Ishikawa (cell line): ENCODE data around the gene PPFIBP2.

Source experiments
- CEBPB ChIP-seq: IDR thresholded peaks from 2 replicates; pipeline ENCODE4 v1.6.1; 2012
- CREB1 ChIP-seq: IDR thresholded peaks from 2 replicates; pipeline ENCODE4 v1.6.1; 2012; ENCODE audit warnings: low read depth
- EP300 ChIP-seq: IDR thresholded peaks from 2 replicates; pipeline ENCODE4 v1.6.1; 2012; ENCODE audit warnings: borderline replicate concordance
- RAD21 ChIP-seq: IDR thresholded peaks from 2 replicates; pipeline ENCODE4 v1.6.1; 2012; ENCODE audit warnings: low read depth
- YY1 ChIP-seq: IDR thresholded peaks from 2 replicates; pipeline ENCODE4 v1.6.1; 2012; ENCODE audit warnings: low read depth
- TF ChIP-seq, protein P1 (sequence below): IDR thresholded peaks from 2 replicates; pipeline ENCODE4 v1.6.1; 2012

DNA sequence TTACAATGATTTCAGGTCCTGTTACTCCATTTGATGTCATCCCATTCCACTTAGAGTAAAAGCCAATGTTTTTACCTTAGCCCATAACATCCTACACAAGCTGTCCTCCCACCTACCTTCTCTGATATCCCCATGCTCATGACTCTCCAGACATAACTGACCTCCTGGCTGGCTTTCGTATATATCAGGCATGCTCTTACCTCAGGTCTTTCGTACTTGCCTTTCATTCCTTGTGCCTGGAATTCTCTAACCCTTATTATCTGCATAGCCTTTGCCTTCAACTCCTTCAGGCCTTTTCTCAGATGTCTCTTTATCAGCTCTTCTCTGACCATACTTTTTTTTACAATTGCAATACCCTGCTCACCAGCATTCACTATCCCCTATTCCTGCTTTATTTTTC is 169.8 kb downstream of the PPFIBP2 start:
- TF ChIP-seq CREB1, result no peak
- TF ChIP-seq YY1, result no peak
- TF ChIP-seq, protein P1, sequence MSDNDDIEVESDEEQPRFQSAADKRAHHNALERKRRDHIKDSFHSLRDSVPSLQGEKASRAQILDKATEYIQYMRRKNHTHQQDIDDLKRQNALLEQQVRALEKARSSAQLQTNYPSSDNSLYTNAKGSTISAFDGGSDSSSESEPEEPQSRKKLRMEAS, result no peak
- TF ChIP-seq EP300, result no peak
- TF ChIP-seq CEBPB, result no peak
- TF ChIP-seq RAD21, result no peak
